NCI-H69 (cell line): ENCODE data around the gene CENPP.

Experiments
- DNase-seq: peaks from one replicate; lab custom pipeline; 2025; lab: John Stamatoyannopoulos, UW

The CENPP gene

DNA sequence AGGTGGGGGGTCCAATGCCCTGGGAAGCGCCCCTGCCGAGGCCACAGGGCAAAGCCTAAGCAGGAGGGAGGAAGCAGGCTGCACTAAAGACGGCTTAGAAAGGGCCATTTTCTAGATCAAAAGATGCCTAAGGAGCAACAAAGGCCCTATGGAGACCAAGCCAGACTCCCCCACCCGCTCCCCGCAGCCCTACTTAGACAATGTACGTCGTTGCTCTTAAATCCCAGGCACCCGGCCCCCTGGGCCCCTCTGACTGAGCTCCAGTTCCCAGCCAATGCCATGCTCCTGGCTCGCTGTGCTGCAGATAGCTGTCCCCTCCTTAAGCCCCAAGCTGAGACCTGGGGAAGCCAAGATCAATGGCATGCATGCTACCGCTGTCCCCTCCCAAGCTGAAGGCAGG lies 333.8 kb downstream of the CENPP start:
- no peak for DNase-seq

DNA sequence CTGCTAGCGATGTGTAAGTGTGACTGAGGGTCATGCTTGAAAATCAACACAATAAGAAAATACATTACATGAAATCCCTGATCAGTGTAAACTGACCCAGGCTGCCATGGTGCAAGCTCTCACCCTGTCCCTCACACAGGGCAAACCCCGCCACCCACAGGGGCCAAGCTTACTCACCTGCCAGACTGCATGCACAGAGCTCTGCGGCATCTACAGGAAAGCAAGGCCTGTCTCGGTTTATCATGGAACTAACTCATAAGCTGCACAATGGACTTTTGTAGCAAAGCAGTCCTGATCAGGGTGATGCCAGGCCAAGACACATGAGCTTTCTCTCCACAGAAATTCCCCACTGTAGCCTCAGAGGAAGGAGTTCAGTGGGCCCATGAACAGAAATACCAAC lies 334.5 kb downstream of the CENPP start:
- DNase-seq = no peak

DNA sequence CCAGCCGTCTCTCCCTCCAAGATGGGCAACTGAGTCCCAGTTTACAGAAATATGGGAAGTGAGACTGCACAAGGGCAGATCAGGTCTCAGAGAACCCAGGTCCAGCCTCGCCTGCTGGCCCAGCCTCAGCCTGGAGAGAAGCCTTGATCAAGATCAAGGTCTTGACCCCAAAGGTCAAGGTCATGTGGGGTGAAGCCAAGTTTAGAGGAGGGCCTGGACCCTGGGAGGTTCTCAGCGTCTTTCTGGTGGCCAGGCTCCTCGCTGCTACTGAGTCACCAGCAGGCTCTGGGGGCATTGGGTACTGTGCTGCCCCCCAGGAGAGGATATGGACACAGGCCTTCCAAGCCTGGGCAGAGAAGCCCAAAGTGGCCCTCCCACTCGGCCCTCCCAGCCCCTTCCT lies 335.4 kb downstream of the CENPP start:
- DNase-seq = no peak

DNA sequence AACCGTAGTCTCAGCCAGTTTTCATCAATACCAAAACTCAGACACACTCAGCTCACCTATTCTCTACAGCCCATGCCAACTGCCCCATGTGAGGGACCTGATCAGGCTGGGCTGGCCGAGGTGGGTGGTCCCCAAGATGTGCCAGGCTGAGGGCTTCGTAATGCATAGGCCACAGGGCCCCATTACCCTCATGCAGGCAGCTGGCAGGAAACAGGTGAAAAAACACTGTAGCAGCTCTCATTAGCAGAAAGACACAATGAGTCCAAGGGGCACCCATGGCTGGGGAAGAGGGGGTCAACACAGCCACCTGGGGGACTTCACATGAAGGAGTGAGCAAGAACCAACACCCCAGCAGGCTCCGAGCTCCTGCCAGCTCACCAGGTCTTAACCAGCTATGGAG lies 336.0 kb downstream of the CENPP start:
- DNase-seq = peak; percentile 42

DNA sequence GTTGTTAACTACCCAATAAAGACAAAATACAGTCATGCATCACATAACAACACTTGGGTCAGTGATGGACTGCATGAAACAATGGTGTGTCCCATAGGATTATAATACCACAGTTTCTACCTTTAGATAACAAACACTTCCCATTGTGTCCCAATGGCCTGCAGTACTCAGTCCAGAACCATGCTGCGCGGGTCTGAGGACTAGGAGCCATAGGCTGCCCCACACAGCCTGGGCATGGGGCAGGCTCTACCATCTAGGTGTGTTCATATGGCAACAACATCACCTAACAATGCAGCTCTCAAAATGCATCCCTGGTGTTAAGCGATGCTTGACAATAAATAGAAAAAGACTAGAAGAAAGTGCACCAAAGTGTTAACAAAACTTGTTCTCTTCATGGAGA lies 337.4 kb downstream of the CENPP start:
- DNase-seq = no peak

DNA sequence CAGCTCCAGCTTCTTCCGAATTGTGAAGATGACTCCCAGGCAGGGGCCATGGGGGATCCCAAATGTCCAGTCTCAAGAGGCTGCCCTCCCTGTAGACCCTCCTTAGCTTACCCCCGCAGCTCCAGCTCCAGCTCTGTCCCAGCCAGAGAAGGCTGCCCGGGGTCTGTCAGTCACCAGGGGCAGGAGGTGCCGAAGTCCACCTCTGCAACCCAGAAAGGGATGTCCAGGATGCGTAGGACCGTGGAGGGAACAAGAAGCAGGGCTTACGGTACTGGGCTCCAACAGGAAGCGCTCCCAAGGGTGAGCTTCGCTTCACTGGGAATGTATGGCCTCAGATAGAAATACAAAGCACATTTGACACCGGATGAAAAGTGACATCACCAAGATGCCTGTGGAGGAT lies 338.2 kb downstream of the CENPP start:
- peak; percentile 18 for DNase-seq

DNA sequence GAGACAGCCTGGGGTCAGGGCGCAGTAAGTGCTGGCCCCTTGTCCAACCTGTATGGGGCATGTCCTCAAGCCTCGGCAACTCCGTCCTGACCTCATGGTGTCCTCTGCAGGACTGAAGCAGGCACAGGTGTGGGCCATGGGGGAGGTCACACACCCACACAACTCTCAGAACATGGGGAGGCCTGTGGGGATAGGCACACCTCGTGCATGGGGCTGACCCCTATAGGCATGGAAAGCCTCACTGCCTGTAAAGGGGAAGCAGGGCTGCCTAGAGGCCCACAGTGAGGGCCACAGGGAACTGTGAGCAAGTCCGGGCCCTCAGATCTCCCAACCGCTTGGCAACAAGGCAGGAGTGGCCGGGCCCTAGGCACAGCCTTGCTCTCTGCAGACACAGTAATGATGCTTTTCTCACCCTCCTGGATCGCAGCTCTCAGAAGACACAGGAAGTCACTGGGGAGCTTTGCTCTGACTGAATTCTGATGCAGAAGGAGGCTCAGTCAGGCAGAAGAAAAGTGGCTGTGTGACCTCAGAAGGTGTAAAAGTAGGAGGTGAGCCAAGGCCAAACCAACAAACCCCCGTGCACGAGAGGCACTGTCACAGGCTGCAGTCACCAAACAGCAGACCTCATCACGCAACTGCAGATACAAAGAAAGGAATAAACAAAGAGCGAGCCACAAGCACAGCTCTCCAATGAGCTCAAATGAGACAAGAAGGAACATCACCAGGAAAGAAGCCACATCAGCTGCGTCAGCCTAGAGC lies 338.8 kb downstream of the CENPP start:
- DNase-seq = no peak

DNA sequence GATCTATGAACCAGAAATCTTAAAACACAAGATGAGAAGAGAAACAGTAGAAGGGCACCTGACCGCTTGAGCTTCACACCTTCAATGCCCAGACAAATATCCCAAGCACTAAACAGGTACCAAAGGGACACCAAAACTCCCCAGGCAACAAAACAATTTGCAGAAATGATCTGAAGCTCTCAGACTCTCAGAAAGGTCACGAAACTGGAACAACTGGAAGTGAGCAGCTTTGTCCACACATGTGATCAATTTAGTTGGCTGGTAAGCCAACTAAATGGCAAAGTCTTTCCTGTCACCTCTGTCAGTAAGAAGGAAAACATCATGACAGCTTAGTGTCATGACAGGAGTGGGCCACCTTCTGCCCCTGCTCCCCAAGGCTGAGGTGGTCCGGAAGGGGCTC lies 340.1 kb downstream of the CENPP start:
- no peak for DNase-seq

DNA sequence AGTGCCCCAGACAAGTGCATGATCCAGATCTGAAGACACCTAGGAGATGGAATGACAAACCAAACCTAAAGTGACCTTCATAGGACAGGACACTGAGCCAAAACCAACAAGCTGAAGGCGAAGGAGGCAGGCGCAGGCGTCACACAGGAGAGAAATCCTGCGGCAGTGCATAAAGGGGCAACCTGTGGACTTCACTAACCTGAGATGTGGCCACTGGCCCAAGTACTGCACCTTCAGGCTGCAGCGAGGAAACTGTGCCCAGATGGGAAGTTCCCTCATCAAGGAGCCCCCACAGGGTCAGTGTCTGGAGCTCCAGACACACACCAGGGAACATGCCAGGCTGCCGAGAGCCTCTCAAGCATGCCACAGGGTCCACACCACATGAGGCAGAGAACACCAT lies 340.5 kb downstream of the CENPP start:
- no peak for DNase-seq

DNA sequence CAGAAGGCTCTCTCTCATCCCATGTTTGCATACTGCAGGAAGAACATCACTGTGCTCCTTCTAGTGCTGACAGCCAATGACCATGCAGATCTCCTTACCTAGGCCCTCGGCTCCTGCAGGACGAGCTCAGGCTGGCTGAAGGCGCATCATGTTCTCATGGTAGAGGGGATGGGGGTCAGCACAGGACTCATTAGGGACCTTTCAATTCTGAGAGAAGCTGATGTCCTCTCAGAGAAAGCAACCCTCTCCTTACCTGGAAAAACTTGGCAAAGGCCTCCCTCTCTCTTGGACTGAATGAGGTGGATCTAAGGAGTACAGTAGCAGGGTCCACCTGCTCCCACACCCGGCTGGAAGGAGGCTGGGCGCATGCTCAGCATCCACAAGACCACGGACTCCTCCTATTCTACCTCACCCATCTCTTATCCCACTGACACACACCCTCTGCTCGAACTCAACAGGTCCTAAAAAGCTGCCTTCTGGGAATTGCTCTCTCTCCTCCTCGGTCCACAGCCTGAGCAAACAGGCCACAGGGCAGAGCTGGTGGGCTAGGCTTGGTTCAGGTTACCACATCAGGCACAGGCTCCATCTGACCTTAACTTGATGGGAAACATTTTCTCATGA lies 341.3 kb downstream of the CENPP start:
- no peak for DNase-seq

DNA sequence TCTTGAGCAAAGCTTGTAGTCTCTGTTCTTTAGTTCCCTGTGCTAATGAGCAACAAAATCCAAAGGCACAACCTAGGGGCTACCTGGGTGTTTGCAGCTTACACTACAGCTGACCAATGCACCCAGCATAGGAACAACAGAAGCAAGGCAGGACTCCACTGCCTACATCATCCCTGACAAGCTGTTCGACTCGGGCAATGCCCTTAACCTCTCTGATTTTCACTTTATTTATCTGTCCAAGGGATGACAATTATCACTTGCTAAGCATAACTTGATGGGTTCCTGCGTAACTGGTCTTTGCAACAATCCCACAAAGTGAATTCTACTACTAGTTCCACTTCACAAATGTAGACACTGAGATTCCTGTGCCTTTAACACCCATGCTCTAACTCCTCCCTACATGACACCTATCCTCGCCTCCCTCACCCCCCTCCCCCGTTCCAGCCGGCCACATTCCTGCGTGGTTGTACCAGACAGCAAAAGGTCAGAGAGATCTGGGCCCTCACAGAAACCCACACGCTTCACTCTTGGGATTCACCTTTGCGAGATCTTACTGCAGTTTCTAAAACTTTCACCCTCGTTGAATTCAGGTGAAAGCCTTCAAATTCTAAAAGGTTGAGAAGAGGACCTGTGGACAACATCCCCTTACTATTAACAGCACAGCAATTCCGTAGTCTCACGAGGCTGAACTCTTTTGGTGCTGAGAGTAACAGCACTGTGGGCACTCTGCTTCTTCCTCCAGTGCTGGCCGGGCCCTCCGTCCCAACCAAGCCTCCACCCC lies 343.2 kb downstream of the CENPP start:
- DNase-seq = peak; percentile 32

DNA sequence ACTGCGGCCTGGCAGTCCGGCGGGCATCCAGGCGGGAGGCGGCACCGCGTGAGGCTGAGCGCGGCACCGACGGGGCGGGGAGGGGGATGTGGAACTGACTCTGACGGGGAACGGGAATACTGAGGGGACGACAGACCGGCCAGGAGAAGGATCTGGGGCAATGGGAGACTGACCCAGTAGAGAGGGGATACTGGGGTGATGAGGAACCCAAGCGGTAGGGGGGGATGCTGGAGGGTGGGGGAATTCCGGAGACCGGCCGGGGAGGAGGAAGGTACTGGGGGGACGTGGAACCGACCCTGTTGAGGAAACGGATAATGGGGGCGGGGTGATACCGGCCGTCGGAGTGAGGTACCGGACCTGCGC lies 343.8 kb downstream of the CENPP start:
- peak; percentile 52 for DNase-seq
